ENCODE measurements around the gene PIGQ. TPM values are rescaled to one million over a fixed set of nuclear protein-coding genes. Genes with fewer than 3 reads are reported as not detected.
A peak's percentile ranks its signal among the peaks of the same experiment; 100 is the strongest.

Gene PIGQ
- total and polyA plus RNA-seq, 2 of the 4 experiments (the other 2 are of a cell fraction): 5.9 to 36.8 TPM

- Histone ChIP-seq H3K23ac (ENCODE audit: low read depth, low read length) (no peak overlapping the region), H2BK15ac (ENCODE audit: low read depth, low read length) (peak overlapping the region; percentile 56; the same call in 2 of the 3 replicates), H3K27me3 (ENCODE audit: control insufficient read depth, insufficient read depth, low read length) (no peaks in the 10 kb centered on the region), H2AK5ac (ENCODE audit: low read depth, low read length) (peak overlapping the region; percentile 94), H3K79me1 (ENCODE audit: low read depth in 1 of 2, low read length in 2 of 2) (peaks cover 6 to 41% of the 10 kb centered on the region in 2 experiments; a peak in 2 of 4 replicates), H3K56ac (ENCODE audit: extremely low read depth, insufficient read depth, low read length) (0 out of 2 replicates have a peak overlapping the region, but pooled peaks have one; percentile 24), H3K36me3 (ENCODE audit: control insufficient read depth, insufficient read depth, low read length) (peaks cover 7% of the 10 kb centered on the region; the same call in 1 of the 2 replicates), H3K27ac (ENCODE audit: insufficient read depth, low read length) (peak overlapping the region; percentile 75), H4K8ac (ENCODE audit: low read depth in 2 of 2, low read length in 2 of 2) (peak overlapping the region; percentile 43 to 78; a peak in 2 of 4 replicates), H2AK9ac (replicated peaks; ENCODE audit: low read depth, low read length, poor library complexity) (peak overlapping the region; percentile 98), H2BK20ac (ENCODE audit: low read depth, low read length) (no peak overlapping the region; the same call in 1 of the 2 replicates), H2BK5ac (ENCODE audit: low read depth, low read length, poor library complexity, severe bottlenecking) (peak overlapping the region; percentile 89), H3K4me1 (ENCODE audit: control insufficient read depth, insufficient read depth, low read length) (peaks cover 25% of the 10 kb centered on the region), H4K5ac (ENCODE audit: low read depth, low read length) (peak overlapping the region; percentile 51), H2AFZ (replicated peaks; ENCODE audit: low read length, poor library complexity) (peak overlapping the region; percentile 72), H2BK120ac (ENCODE audit: low read depth, low read length) (peak overlapping the region; percentile 72), H3K4me3 (ENCODE audit: insufficient read depth, low read depth, low read length) (no peak overlapping the region), H4K91ac (ENCODE audit: insufficient read depth, low read depth, low read length) (peak overlapping the region; percentile 70), H3K9me3 (ENCODE audit: control insufficient read depth, insufficient read depth, low read length) (no peaks in the 10 kb centered on the region), H4K20me1 (ENCODE audit: insufficient read depth, low read length) (0 out of 2 replicates have a peak, but pooled peaks cover 3% of the 10 kb centered on the region), H3K9ac (ENCODE audit: low read depth, low read length) (no peak overlapping the region), H3K14ac (replicated peaks; ENCODE audit: low read depth, low read length) (peak overlapping the region; percentile 20; the same call in 1 of the 2 replicates), H3K18ac (ENCODE audit: low read depth, low read length) (0 out of 2 replicates have a peak overlapping the region, but pooled peaks have one; percentile 10), H3K4me2 (ENCODE audit: low read depth, low read length) (0 out of 2 replicates have a peak overlapping the region, but pooled peaks have one; percentile 1), H3K4ac (ENCODE audit: low read depth, low read length) (peak overlapping the region; percentile 69), H3K9me1 (ENCODE audit: insufficient read depth, low read length) (peaks cover 4% of the 10 kb centered on the region; the same call in 1 of the 2 replicates)
- ChIA-PET POLR2A (ENCODE audit: unreplicated experiment) (no interaction called here), CTCF (no interaction called here)
- WGBS, 2 experiments (ENCODE audit: extremely low coverage in 2 of 2, insufficient read length in 1 of 2): 39% methylated on average over 23 of the region's 29 CpGs; no CpG with 5 or more reads in 1 of the 2 experiments
- intact Hi-C loops (cut with micrococcal nuclease): loop anchor here (1.0 kb wide), 1 partner anchor 9 kb away; the partner anchor contains the start of gene METTL26
- DNase-seq: peak; percentile 97
- in situ Hi-C loops (cut with MboI; ENCODE audit: low sequenced_read_pairs): no loop called here
- dilution Hi-C loops (cut with HindIII; ENCODE audit: low sequenced_read_pairs, unreplicated experiment): no loop called here
- ATAC-seq (ENCODE audit: low read depth): peak; percentile 90
- BruUV-seq (replicated peaks): no TSS peak
- TF ChIP-seq MAZ (IDR thresholded peaks at IDR 0.05; ENCODE audit: borderline replicate concordance, low read depth, low read length): peak; percentile 67; the same call in 1 of the 2 replicates
- TF ChIP-seq ELK1 (IDR thresholded peaks at IDR 0.05; ENCODE audit: borderline replicate concordance, low read depth, low read length): no peak
- no peak; the same call in 1 of the 2 replicates for TF ChIP-seq USF2 (IDR thresholded peaks at IDR 0.05; ENCODE audit: low read depth, low read length)
- TF ChIP-seq SMC3 (IDR thresholded peaks at IDR 0.05; ENCODE audit: low read depth, low read length): no peak
- peak; percentile 98 for TF ChIP-seq FOS (IDR thresholded peaks at IDR 0.05; ENCODE audit: low read depth, low read length)
- TF ChIP-seq CTCF (conservative IDR thresholded peaks at IDR 0.05; ENCODE audit: low read depth, low read length): no peak
- no peak for TF ChIP-seq CEBPB (IDR thresholded peaks at IDR 0.05; ENCODE audit: low read depth, low read length)
- no peak for TF ChIP-seq RAD21 (IDR thresholded peaks at IDR 0.05; ENCODE audit: low read length)
- TF ChIP-seq MAFK (IDR thresholded peaks at IDR 0.05; ENCODE audit: low read depth, low read length): no peak
- TF ChIP-seq CHD1 (IDR thresholded peaks at IDR 0.05; ENCODE audit: low read depth, low read length): no peak
- TF ChIP-seq NFE2L2 (IDR thresholded peaks at IDR 0.05; ENCODE audit: low read depth, low read length): peak; percentile 74; the same call in 1 of the 2 replicates
- TF ChIP-seq POLR2A (IDR thresholded peaks at IDR 0.05; ENCODE audit: low read depth, low read length): no peak
- TF ChIP-seq RFX5 (IDR thresholded peaks at IDR 0.05; ENCODE audit: low read depth, low read length): no peak
- peak; percentile 86 for TF ChIP-seq BHLHE40 (IDR thresholded peaks at IDR 0.05; ENCODE audit: low read depth, low read length)
These were observed 57.2 kb downstream of the PIGQ start for GRCh38 chr16:626787-627453.

Measured in IMR-90 (cell line).